Stimulated activated CD4-positive, alpha-beta T cell treated with anti-CD3 and anti-CD28 coated beads, TNF-alpha, amount 100 ng/mL, for 48 hours (primary cell): Measurements from ENCODE around the gene SEC24D.
A peak's percentile ranks its signal among the peaks of the same experiment; 100 is the strongest.

Experiments used
- DNase-seq, 3 donors: peaks; one replicate each; pipeline ENCODE4 v3.0.0-alpha.2; 2020; ENCODE audit warnings: low read depth in 3 of 3

The SEC24D gene

GRCh38 chr4:118718511-118719170 lies 117.3 kb downstream of the SEC24D start:
- DNase-seq = no peak

DNA sequence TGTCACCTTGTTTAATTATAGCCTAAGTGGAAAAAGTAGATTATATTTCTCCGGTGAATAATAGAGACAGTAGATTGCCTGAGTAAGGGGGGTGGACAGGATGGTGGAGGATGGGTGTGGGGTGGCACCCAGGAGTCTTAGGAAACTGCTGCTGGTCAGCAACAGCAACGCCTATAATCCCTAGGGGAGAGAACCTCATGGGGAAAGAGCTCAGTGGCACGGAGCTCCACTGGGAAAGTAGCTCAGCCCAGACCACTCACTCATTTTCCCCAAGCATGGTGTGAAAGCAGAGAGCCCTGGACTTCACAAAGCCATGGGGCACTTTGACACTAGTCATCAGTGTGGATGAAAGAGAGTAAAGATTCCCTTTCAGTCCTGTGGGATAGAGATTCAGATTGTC lies 119.6 kb downstream of the SEC24D start:
- DNase-seq = no peak

GRCh38 chr4:118714682-118715081 lies 121.2 kb downstream of the SEC24D start:
- no peak for DNase-seq

DNA sequence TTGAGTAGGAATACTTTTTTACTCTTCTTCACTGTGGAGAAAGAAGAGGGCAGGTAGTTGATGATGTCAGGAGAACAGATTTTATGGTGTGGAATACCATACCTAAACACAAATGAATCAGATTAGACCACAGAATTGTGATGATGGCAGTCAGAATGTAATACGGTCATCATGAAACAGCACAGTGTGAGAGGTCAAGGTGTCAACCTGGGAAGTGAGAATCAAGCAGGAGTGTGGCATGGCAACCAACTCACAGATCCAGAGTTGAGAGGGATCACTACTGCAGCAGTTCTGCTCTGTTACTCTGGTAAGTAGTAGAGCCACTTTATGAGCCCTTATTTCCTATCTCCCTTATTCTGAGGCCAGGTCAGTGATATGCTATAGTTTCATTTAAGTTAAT lies 123.1 kb downstream of the SEC24D start:
- no peak for DNase-seq

DNA sequence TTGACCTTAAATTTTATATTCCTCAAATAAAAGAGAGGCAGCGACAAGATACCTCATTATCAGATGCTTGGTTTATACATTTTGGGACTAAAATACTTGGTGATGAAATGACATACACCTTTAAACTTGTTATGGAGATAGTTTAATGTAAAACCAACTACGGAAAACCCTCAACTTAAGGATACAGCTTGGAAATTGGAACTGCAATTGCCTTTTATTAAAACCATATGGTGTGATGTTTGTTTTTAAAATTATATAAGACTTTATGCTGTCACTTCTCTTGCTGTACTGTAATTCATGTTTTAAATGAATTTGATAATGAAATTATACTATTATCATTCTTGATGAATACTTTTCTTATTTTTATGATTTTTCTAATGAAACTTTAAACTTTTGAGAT lies 124.9 kb downstream of the SEC24D start:
- DNase-seq = no peak

GRCh38 chr4:118703118-118703517 lies 132.8 kb downstream of the SEC24D start:
- DNase-seq = no peak

- DNase-seq = peak; percentile 75 to 86 (median 75)
Measured at GRCh38 chr4:118684873-118685811, 150.8 kb downstream of the SEC24D start, which contains the start of gene METTL14. Gene METTL14, plus strand, starts transcription at chr4:118685392. Its CDS starts 143 bp downstream, at chr4:118685535.

DNA sequence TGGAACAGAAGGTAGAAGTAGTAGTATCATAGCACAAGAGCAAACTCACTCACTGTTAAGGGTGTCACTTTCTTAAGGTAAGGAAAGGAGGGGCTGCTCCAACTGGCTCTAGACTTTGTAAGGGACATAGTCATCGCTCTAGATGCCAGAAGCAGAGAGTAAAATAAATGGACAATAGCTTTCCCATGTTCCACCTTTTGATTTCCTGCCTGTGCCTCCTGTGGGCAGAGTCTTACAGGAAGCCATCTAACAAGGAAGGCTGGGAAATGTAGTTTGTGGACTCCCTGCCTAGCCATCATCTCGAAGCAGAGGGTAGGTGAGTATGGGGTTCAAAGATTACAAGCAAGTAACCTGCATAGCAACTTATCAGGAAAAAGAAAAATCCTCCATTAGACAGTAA lies 152.4 kb downstream of the SEC24D start:
- no peak for DNase-seq

DNA sequence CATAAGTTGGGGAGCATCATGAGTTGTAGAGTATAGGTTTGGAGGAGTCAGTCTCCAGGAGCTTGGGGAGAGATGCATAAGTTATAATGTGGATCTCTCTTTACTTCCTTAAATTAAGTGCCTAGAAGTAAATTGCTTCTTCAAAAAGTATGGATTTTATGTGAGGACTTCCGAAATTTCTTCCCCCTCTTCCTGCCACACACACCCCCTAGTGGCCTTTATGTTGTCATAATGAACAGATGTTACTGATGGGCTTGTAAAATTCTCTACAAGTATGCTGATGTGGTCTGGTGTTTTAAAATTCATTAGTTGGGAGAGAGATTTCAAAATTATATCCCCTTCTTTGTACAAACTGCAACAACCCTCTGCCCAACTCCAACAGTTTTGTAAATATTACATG lies 153.0 kb downstream of the SEC24D start:
- DNase-seq = no peak

DNA sequence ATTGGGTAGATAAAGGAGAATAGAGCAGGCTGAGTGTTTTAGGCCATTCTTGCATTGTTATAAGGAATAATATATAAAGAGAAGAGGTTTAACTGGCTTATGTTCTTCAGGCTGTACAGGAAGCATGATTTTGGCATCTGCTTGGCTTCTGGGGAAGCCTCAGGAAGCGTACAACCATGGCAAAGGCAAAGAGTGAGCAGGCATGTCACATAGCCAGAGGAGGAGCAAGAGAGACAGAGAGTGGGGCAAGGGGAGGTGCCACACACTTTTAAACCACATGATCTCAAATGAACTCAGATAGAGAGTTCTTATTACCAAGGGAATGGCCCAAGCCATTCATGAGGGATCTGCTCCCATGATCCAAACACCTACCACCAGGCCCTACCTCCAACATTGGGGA lies 155.1 kb downstream of the SEC24D start:
- DNase-seq = no peak

- no peak for DNase-seq
Measured at GRCh38 chr4:118676128-118676527, 159.8 kb downstream of the SEC24D start.
